ENCODE data around the gene FLOT1.

Gene FLOT1

GRCh38 chr6:30716879-30717128, 25.7 kb downstream of the FLOT1 start (continued):
- TF ChIP-seq ZNF335 (tag by site-specific recombination; conservative IDR thresholded peaks at IDR 0.05): peak; percentile 75; the same call in 1 of the 2 replicates
- TF ChIP-seq ZSCAN23 (tag by site-specific recombination; IDR thresholded peaks at IDR 0.05): 0 out of 2 replicates have a peak, but pooled peaks have one; percentile 21
- peak; percentile 75; the same call in 1 of the 2 replicates for TF ChIP-seq ZNF121 (tag by site-specific recombination; IDR thresholded peaks at IDR 0.05)
- no peak for TF ChIP-seq INSM2 (tag by site-specific recombination; IDR thresholded peaks at IDR 0.05)
- TF ChIP-seq ZNF449 (tag by site-specific recombination; IDR thresholded peaks at IDR 0.05): no peak; the same call in 1 of the 2 replicates
- TF ChIP-seq ZNF391 (tag by site-specific recombination; IDR thresholded peaks at IDR 0.05; ENCODE audit: borderline replicate concordance, low read depth): 0 out of 2 replicates have a peak, but pooled peaks have one; percentile 22
- TF ChIP-seq ZFP69B (tag by site-specific recombination; IDR thresholded peaks at IDR 0.05): peak; percentile 76
- TF ChIP-seq ZBTB10 (tag by site-specific recombination; IDR thresholded peaks at IDR 0.05): no peak
- no peak for TF ChIP-seq ZBTB17 (tag by site-specific recombination; IDR thresholded peaks at IDR 0.05)
- TF ChIP-seq ZBTB49 (tag by site-specific recombination; IDR thresholded peaks at IDR 0.05; ENCODE audit: low read depth): no peak

- TF ChIP-seq ZNF366 (tag by site-specific recombination; conservative IDR thresholded peaks at IDR 0.05) (no peak), SP2 (tag by site-specific recombination; IDR thresholded peaks at IDR 0.05) (no peak), ZNF837 (tag by site-specific recombination; IDR thresholded peaks at IDR 0.05) (no peak), BCL6B (tag by site-specific recombination; IDR thresholded peaks at IDR 0.05) (no peak), PATZ1 (tag by site-specific recombination; IDR thresholded peaks at IDR 0.05) (no peak), ZNF239 (tag by site-specific recombination; IDR thresholded peaks at IDR 0.05) (no peak), ZNF701 (tag by site-specific recombination; IDR thresholded peaks at IDR 0.05) (no peak), YY1 (tag by site-specific recombination; IDR thresholded peaks at IDR 0.05) (no peak)
- H3K27ac ChIP-seq (ENCODE audit: extremely low read depth, low read depth, low read length): no peak overlapping the region
- ChIA-PET CTCF (interaction anchor here (0.7 to 5.0 kb wide), 4 partner anchors 34 to 163 kb away, joined by 3 to 32 read pairs (median 5); no protein-coding TSS in a partner anchor), POLR2A (interaction anchor here (1.3 kb wide), 1 partner anchor 10 kb away, joined by 3 read pairs; no protein-coding TSS in a partner anchor)
- peaks cover 34 to 66% of the 10 kb centered on the region in 2 experiments for H3K36me3 ChIP-seq (ENCODE audit: control insufficient read depth in 2 of 2, insufficient read depth in 1 of 2, low read length in 2 of 2)
- H3K4me1 ChIP-seq (ENCODE audit: control insufficient read depth, insufficient read depth, low read length): peaks cover 4% of the 10 kb centered on the region
- no peak overlapping the region for H3K4me3 ChIP-seq (ENCODE audit: low read depth, low read length)
- no peaks in the 10 kb centered on the region for H3K9me3 ChIP-seq (ENCODE audit: control insufficient read depth, insufficient read depth, low read depth, low read length)
Observed at GRCh38 chr6:30714263-30714662, 28.2 kb downstream of the FLOT1 start.
